Body of pancreas (tissue), 4 donors: ENCODE results near the gene STK32B. TPM values are rescaled to one million over a fixed set of nuclear protein-coding genes. Genes with fewer than 3 reads are reported as not detected.

Source experiments
- ATAC-seq: fragments of 150-250 bp; one replicate; pipeline ENCODE4 v1.9.1; 2016
- DNase-seq, 4 donors: peaks; one replicate each; pipeline ENCODE4 v3.0.0-alpha.2; 2019
- H3K27ac ChIP-seq, 4 donors: fragments of 200-600 bp; sonication (generic); 1 replicate in 3 of 4; 2 replicates in 1 of 4; pipeline versions ENCODE4 v1.5.1 to v1.6.1; 2016 to 2019; ENCODE audit warnings: mild to moderate bottlenecking in 1 of 4, mixed read lengths in 1 of 4, moderate library complexity in 1 of 4
- H3K27me3 ChIP-seq, 2 donors: fragments of 200-600 bp; sonication (generic); one replicate each; pipeline ENCODE4 v1.6.0; 2016; ENCODE audit warnings: mild to moderate bottlenecking in 1 of 2
- H3K36me3 ChIP-seq, 2 donors: fragments of 200-600 bp; sonication (generic); replicated peaks in 1 of 2; 2 replicates each; pipeline ENCODE4 v1.5.1; 2016; ENCODE audit warnings: low read depth in 2 of 2; ENCODE audit not compliant: insufficient read depth in 1 of 2
- H3K4me1 ChIP-seq: fragments of 200-600 bp; sonication (generic); one replicate; pipeline ENCODE4 v1.6.0; 2016
- H3K4me3 ChIP-seq, 2 donors: fragments of 200-600 bp; sonication (generic); 1 replicate in 1 of 2; 2 replicates in 1 of 2; pipeline ENCODE4 v1.5.1; 2016 to 2019
- H3K9me3 ChIP-seq, 3 donors: fragments of 200-600 bp; sonication (generic); 1 replicate in 2 of 3; 2 replicates in 1 of 3; pipeline ENCODE4 v1.5.1; 2016
- CTCF ChIP-seq, 7 experiments: fragments of 450-650 bp in 4 of 7; fragments of 200-600 bp in 3 of 7; sonication (generic) in 3 of 7; IDR thresholded peaks; one replicate each; pipeline ENCODE4 v1.5.1; 2016 to 2019; ENCODE audit warnings: antibody characterized with exemption in 7 of 7
- POLR2A ChIP-seq, 3 donors: fragments of 450-650 bp; IDR thresholded peaks; one replicate each; pipeline ENCODE4 v1.6.1; 2016; ENCODE audit warnings: antibody characterized with exemption in 3 of 3, mild to moderate bottlenecking in 2 of 3
- WGBS, 2 donors: methylation state at CpG; one replicate each; pipeline ENCODE4 v1.1.5; 2017; 5-methylcytosine and 5-hydroxymethylcytosine counted together
- intact Hi-C: fragments of 100-400 bp; cut with DNase I; formaldehyde crosslinking; loops from one replicate; pipeline ENCODE4 v1.15.1; 2023
- total RNA-seq, 2 donors: library from RNA; depleted of rRNA; stranded (reverse); fragments of >200 nt; gene quantifications; one replicate each; pipeline ENCODE4 v1.1.0, GENCODE V29; 2016

STK32B gene
- total RNA-seq, 2 donors from 2014 or later = 1.3 to 4.9 TPM

- Histone ChIP-seq H3K27me3 (no peaks in the 10 kb centered on the region), H3K27ac (no peak overlapping the region), H3K4me3 (no peak overlapping the region), H3K9me3 (no peaks in the 10 kb centered on the region), H3K36me3 (no peaks in the 10 kb centered on the region), H3K4me1 (no peaks in the 10 kb centered on the region)
- WGBS, 2 donors = 65 to 77% methylated on average over 2 to 3 of the region's 3 CpGs
- intact Hi-C loops = no loop called here
- ATAC-seq (no peak), DNase-seq (no peak)
- TF ChIP-seq POLR2A (IDR thresholded peaks at IDR 0.05) (no peak), CTCF (IDR thresholded peaks at IDR 0.05) (no peak)
Measured at GRCh38 chr4:5307928-5308327, 256.6 kb downstream of the STK32B start.

GRCh38 chr4:5322321-5322720 lies 271.0 kb downstream of the STK32B start:
- no peak for TF ChIP-seq CTCF (IDR thresholded peaks at IDR 0.05)
- WGBS, 2 donors = 63 to 84% methylated on average over 2 of the region's 2 CpGs
- Histone ChIP-seq H3K4me3 (no peak overlapping the region), H3K27me3 (no peaks in the 10 kb centered on the region), H3K36me3 (no peaks in the 10 kb centered on the region), H3K9me3 (peaks cover 0 to 6% (median 0%) of the 10 kb centered on the region in 3 donors), H3K4me1 (no peaks in the 10 kb centered on the region), H3K27ac (no peak overlapping the region)
- DNase-seq = no peak
- no peak for ATAC-seq
- intact Hi-C loops = no loop called here

- Histone ChIP-seq H3K27ac (no peak overlapping the region), H3K4me1 (no peaks in the 10 kb centered on the region), H3K4me3 (no peak overlapping the region), H3K36me3 (no peaks in the 10 kb centered on the region), H3K9me3 (no peaks in the 10 kb centered on the region), H3K27me3 (no peaks in the 10 kb centered on the region)
- DNase-seq (no peak), ATAC-seq (no peak)
- TF ChIP-seq CTCF (IDR thresholded peaks at IDR 0.05) = no peak
- no peak for TF ChIP-seq POLR2A (IDR thresholded peaks at IDR 0.05)
- intact Hi-C loops = no loop called here
- 57 to 73% methylated on average over 3 of the region's 3 CpGs for WGBS, 2 donors
Measured at GRCh38 chr4:5330339-5330989, 279.2 kb downstream of the STK32B start.

GRCh38 chr4:5337731-5338130 lies 286.5 kb downstream of the STK32B start:
- no peaks in the 10 kb centered on the region for H3K9me3 ChIP-seq
- intact Hi-C loops = no loop called here
- WGBS, 2 donors = 37 to 46% methylated on average over 2 of the region's 2 CpGs
- H3K27ac ChIP-seq = no peak overlapping the region
- no peak for DNase-seq
- no peaks in the 10 kb centered on the region for H3K27me3 ChIP-seq
- TF ChIP-seq CTCF (IDR thresholded peaks at IDR 0.05) = no peak
- TF ChIP-seq POLR2A (IDR thresholded peaks at IDR 0.05) = no peak
- no peaks in the 10 kb centered on the region for H3K4me1 ChIP-seq
- no peaks in the 10 kb centered on the region for H3K36me3 ChIP-seq
- ATAC-seq = no peak
- no peak overlapping the region for H3K4me3 ChIP-seq

GRCh38 chr4:5338531-5338930 lies 287.3 kb downstream of the STK32B start:
- H3K9me3 ChIP-seq = no peaks in the 10 kb centered on the region
- H3K27ac ChIP-seq = no peak overlapping the region
- H3K36me3 ChIP-seq = no peaks in the 10 kb centered on the region
- ATAC-seq = no peak
- intact Hi-C loops = no loop called here
- no peaks in the 10 kb centered on the region for H3K27me3 ChIP-seq
- no peak for DNase-seq
- no peaks in the 10 kb centered on the region for H3K4me1 ChIP-seq
- H3K4me3 ChIP-seq = no peak overlapping the region
- 60 to 76% methylated on average over 1 of the region's 1 CpG for WGBS, 2 donors
- TF ChIP-seq POLR2A (IDR thresholded peaks at IDR 0.05) (no peak), CTCF (IDR thresholded peaks at IDR 0.05) (no peak)
